NCI-H1694 treated with DMSO at 0.1 percent for 48 hours (cell line): ENCODE results near the gene TRIM44.
"Not testable (repeated sequence)": the region's sequence is repeated elsewhere in the genome, so short reads cannot be mapped to it uniquely, and the experiment has no call there.

Source experiments
- DNase-seq: peaks from one replicate; lab custom pipeline; 2025; lab: John Stamatoyannopoulos, UW

Gene TRIM44

GRCh38 chr11:35672608-35673007 is 10.0 kb downstream of the TRIM44 start:
- no peak for DNase-seq

- DNase-seq: no peak
Observed at GRCh38 chr11:35675901-35676610, 13.5 kb downstream of the TRIM44 start.

- peak; percentile 25 for DNase-seq
Observed at GRCh38 chr11:35676611-35676965, 14.0 kb downstream of the TRIM44 start.

- DNase-seq: no peak
Observed at GRCh38 chr11:35677904-35678303, 15.3 kb downstream of the TRIM44 start.

GRCh38 chr11:35678471-35678870 is 15.9 kb downstream of the TRIM44 start:
- no peak for DNase-seq

- DNase-seq: no peak
Observed at GRCh38 chr11:35678975-35679374, 16.4 kb downstream of the TRIM44 start.

- DNase-seq: no peak
Observed at GRCh38 chr11:35680506-35680905, 17.9 kb downstream of the TRIM44 start.

GRCh38 chr11:35681163-35681767 is 18.7 kb downstream of the TRIM44 start:
- no peak for DNase-seq

GRCh38 chr11:35682230-35683173 is 19.9 kb downstream of the TRIM44 start:
- DNase-seq: peak; percentile 23

- no peak for DNase-seq
Observed at GRCh38 chr11:35683728-35684339, 21.3 kb downstream of the TRIM44 start.

GRCh38 chr11:35688023-35688422 is 25.4 kb downstream of the TRIM44 start:
- DNase-seq: no peak

- DNase-seq: no peak
Observed at GRCh38 chr11:35689081-35689996, 26.8 kb downstream of the TRIM44 start.

- DNase-seq: no peak
Observed at GRCh38 chr11:35702126-35702525, 39.6 kb downstream of the TRIM44 start.

- DNase-seq: no peak
Observed at GRCh38 chr11:35709376-35709775, 46.8 kb downstream of the TRIM44 start.

- DNase-seq: peak; percentile 6
Observed at GRCh38 chr11:35711173-35711910, 48.8 kb downstream of the TRIM44 start.

GRCh38 chr11:35711924-35712323 is 49.3 kb downstream of the TRIM44 start:
- DNase-seq: no peak

- no peak for DNase-seq
Observed at GRCh38 chr11:35712533-35712932, 50.0 kb downstream of the TRIM44 start.

GRCh38 chr11:35714882-35715627 is 52.5 kb downstream of the TRIM44 start:
- DNase-seq: no peak

- DNase-seq: not testable (repeated sequence)
Observed at GRCh38 chr11:35715677-35716076, 53.1 kb downstream of the TRIM44 start.

GRCh38 chr11:35717043-35717442 is 54.5 kb downstream of the TRIM44 start:
- no peak for DNase-seq
